ENCODE results near the gene DMRTB1. TPM values are rescaled to one million over a fixed set of nuclear protein-coding genes. Genes with fewer than 3 reads are reported as not detected.

The DMRTB1 gene
- total and polyA plus RNA-seq, 9 of the 15 experiments (the other 6 are each of a cell fraction or from before 2014, with no cell fraction given): 0.06 to 0.35 (median 0.13) TPM; not detected in 3

DNA sequence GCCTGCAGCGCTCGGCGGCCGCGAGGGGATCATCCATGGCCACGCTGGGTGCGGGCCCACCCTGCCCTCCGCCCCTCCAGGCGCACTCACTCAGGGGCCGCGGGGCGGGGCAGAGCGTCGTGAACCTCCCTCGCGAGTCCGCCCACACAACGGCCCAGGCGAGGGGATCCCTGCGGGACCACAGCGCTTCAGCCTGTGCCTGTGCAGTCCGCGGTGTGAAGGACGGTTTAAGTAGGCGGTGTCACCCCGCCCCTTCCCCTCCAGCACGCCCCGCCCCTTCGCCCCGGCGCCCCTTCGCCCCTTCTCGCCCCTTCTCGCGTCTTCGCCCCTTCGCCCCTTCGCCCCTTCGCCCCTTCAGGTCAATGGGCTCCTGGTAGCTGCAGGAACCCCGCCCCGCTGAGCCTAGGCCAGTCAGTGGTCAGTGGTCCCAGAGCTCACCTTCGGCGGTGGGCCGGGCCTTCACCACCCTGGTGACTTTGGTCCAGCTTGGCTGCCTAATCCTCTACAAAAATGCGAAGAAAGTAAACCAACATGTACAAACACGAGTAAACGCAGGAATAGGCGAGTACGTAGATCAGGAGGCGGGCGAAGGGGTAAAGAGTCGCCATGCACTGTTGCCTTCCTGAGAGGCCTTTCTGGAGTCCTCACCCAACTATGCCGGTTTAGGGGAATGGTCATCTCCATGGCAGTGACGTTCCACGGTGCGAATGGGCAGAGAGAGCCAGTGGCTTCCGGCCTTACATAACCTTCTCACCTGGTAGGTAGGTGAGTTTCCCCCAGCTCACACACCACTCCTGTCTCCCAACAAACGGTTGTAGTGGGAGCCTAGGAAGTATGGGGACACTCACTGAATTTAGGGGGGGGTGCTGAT is 19.6 kb upstream of the DMRTB1 start:
- no peak overlapping the region for H3K9ac ChIP-seq (ENCODE audit: insufficient read depth in 1 of 2, low read depth in 2 of 2, low read length in 2 of 2)
- H3K4me1 ChIP-seq (replicated peaks in 1 of 2; ENCODE audit: control insufficient read depth in 2 of 2, insufficient read depth in 2 of 2, low read length in 2 of 2): peaks cover 0 to 10% of the 10 kb centered on the region in 2 experiments; a peak in 2 of 5 replicates
- H3K9me3 ChIP-seq (replicated peaks; ENCODE audit: control insufficient read depth, insufficient read depth, low read depth, low read length): 0 out of 2 replicates have a peak, but pooled peaks cover 2% of the 10 kb centered on the region
- H3K4me2 ChIP-seq (ENCODE audit: insufficient read depth, low read length): no peak overlapping the region
- no TSS peak for BruUV-seq (replicated peaks)
- WGBS (ENCODE audit: insufficient coverage, low coverage, missing lambda C conversion rate): 44% methylated on average over 34 of the region's 58 CpGs
- no peak overlapping the region for H2AFZ ChIP-seq (ENCODE audit: low read depth, low read length)
- CTCF ChIA-PET (ENCODE audit: low intra/inter-chr PET ratio): no interaction called here
- no peak for FAIRE-seq
- in situ Hi-C loops (cut with MboI) (no loop called here), intact Hi-C loops (cut with micrococcal nuclease) (no loop called here)
- H4K20me1 ChIP-seq (replicated peaks; ENCODE audit: control insufficient read depth, insufficient read depth, low read length): no peaks in the 10 kb centered on the region
- H3K36me3 ChIP-seq (ENCODE audit: control insufficient read depth, insufficient read depth, low read length): no peaks in the 10 kb centered on the region
- no peak for ATAC-seq
- no peak overlapping the region for H3K4me3 ChIP-seq
- TF ChIP-seq U2AF1 (optimal IDR thresholded peaks at IDR 0.05; ENCODE audit: low read depth, low read length) (no peak), HDAC2 (IDR thresholded peaks at IDR 0.05) (no peak), MCM2 (IDR thresholded peaks at IDR 0.05; ENCODE audit: low read depth) (no peak), ZNF311 (CRISPR knock-in tag; IDR thresholded peaks at IDR 0.05) (no peak), NR0B1 (IDR thresholded peaks at IDR 0.05; ENCODE audit: partially characterized antibody) (no peak), ZNF639 (CRISPR knock-in tag; conservative IDR thresholded peaks at IDR 0.05 in 1 of 2, IDR thresholded peaks at IDR 0.05 in 1 of 2) (no peak), USF2 (CRISPR knock-in tag; IDR thresholded peaks at IDR 0.05) (no peak), ZNF277 (CRISPR knock-in tag; IDR thresholded peaks at IDR 0.05; ENCODE audit: borderline replicate concordance) (no peak), NCOA4 (IDR thresholded peaks at IDR 0.05; ENCODE audit: partially characterized antibody) (no peak), HNRNPH1 (optimal IDR thresholded peaks at IDR 0.05; ENCODE audit: low read depth, low read length) (no peak), GABPA (tag; conservative IDR thresholded peaks at IDR 0.05; ENCODE audit: low read depth) (no peak)
- H3K79me2 ChIP-seq (ENCODE audit: control insufficient read depth, insufficient read depth, low read length): no peaks in the 10 kb centered on the region
- H3K27ac ChIP-seq (ENCODE audit: extremely low read depth, low read depth, low read length): no peak overlapping the region
- DNase-seq (ENCODE audit: extremely low read depth in 1 of 4, low spot score in 3 of 4): no peak
- H3K9me1 ChIP-seq (ENCODE audit: control insufficient read depth, insufficient read depth, low read length): no peaks in the 10 kb centered on the region
- H3K27me3 ChIP-seq (ENCODE audit: control insufficient read depth in 2 of 2, insufficient read depth in 2 of 2, low read length in 2 of 2): peaks cover 8 to 22% of the 10 kb centered on the region in 2 experiments; a peak in 4 of 5 replicates
- POLR2A ChIA-PET: interaction anchor here (0.7 kb wide), 1 partner anchor 29 kb away, joined by 3 read pairs; no protein-coding TSS in a partner anchor

Data from K562 (cell line).